Colon (tissue), 2 donors: ENCODE results near the gene INSYN2A.

Experiments
- FAIRE-seq: peaks from 2 replicates; lab custom pipeline; 2012; peaks lifted over from hg19 to GRCh38; lab: Jason Lieb, UNC
- donor health status: control.
- donor health status: control.

Gene INSYN2A

GRCh38 chr10:127195571-127196281 lies 665 bp downstream of the INSYN2A start:
- no peak for FAIRE-seq

GRCh38 chr10:127195041-127195506 lies 1.3 kb downstream of the INSYN2A start:
- no peak for FAIRE-seq

- no peak for FAIRE-seq
These were observed 1.8 kb downstream of the INSYN2A start for GRCh38 chr10:127194599-127194998.

GRCh38 chr10:127194111-127194510 lies 2.3 kb downstream of the INSYN2A start:
- FAIRE-seq, result no peak

- FAIRE-seq, result no peak
These were observed 3.3 kb downstream of the INSYN2A start for GRCh38 chr10:127193125-127193524.

GRCh38 chr10:127190427-127190826 lies 6.0 kb downstream of the INSYN2A start:
- FAIRE-seq, result no peak

GRCh38 chr10:127189226-127189625 lies 7.2 kb downstream of the INSYN2A start:
- no peak for FAIRE-seq

GRCh38 chr10:127186813-127187212 lies 9.6 kb downstream of the INSYN2A start:
- FAIRE-seq, result no peak

GRCh38 chr10:127184582-127184981 lies 11.8 kb downstream of the INSYN2A start:
- no peak for FAIRE-seq

- no peak for FAIRE-seq
These were observed 14.2 kb downstream of the INSYN2A start for GRCh38 chr10:127182161-127182560.

GRCh38 chr10:127179612-127180250 lies 16.7 kb downstream of the INSYN2A start:
- FAIRE-seq, result no peak

GRCh38 chr10:127176649-127177048 lies 19.7 kb downstream of the INSYN2A start:
- no peak for FAIRE-seq

- no peak for FAIRE-seq
These were observed 20.9 kb downstream of the INSYN2A start for GRCh38 chr10:127175357-127176110.

GRCh38 chr10:127174866-127175265 lies 21.5 kb downstream of the INSYN2A start:
- no peak for FAIRE-seq

- FAIRE-seq, result no peak
These were observed 28.1 kb downstream of the INSYN2A start for GRCh38 chr10:127168261-127168660.

GRCh38 chr10:127162841-127163240 lies 33.5 kb downstream of the INSYN2A start:
- FAIRE-seq, result no peak

- FAIRE-seq, result no peak
These were observed 34.9 kb downstream of the INSYN2A start for GRCh38 chr10:127161482-127161881.

GRCh38 chr10:127159648-127160245 lies 36.6 kb downstream of the INSYN2A start:
- no peak for FAIRE-seq

- no peak for FAIRE-seq
These were observed 37.7 kb downstream of the INSYN2A start for GRCh38 chr10:127158662-127159061.

- FAIRE-seq, result no peak
These were observed 38.7 kb downstream of the INSYN2A start for GRCh38 chr10:127157506-127158200.

- no peak for FAIRE-seq
These were observed 39.3 kb downstream of the INSYN2A start for GRCh38 chr10:127157089-127157488.
